ENCODE measurements around the gene MAJIN. TPM values are rescaled to one million over a fixed set of nuclear protein-coding genes. Genes with fewer than 3 reads are reported as not detected.
A peak's percentile ranks its signal among the peaks of the same experiment; 100 is the strongest.
"Not testable (repeated sequence)": the region's sequence is repeated elsewhere in the genome, so short reads cannot be mapped to it uniquely, and the experiment has no call there.

MAJIN gene, protein sequence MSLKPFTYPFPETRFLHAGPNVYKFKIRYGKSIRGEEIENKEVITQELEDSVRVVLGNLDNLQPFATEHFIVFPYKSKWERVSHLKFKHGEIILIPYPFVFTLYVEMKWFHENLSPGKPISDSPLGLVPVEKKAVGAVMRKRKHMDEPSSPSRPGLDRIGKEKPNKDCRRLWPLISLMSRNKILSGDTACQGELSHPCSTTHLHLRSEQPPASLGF
- total RNA-seq = not detected

DNA sequence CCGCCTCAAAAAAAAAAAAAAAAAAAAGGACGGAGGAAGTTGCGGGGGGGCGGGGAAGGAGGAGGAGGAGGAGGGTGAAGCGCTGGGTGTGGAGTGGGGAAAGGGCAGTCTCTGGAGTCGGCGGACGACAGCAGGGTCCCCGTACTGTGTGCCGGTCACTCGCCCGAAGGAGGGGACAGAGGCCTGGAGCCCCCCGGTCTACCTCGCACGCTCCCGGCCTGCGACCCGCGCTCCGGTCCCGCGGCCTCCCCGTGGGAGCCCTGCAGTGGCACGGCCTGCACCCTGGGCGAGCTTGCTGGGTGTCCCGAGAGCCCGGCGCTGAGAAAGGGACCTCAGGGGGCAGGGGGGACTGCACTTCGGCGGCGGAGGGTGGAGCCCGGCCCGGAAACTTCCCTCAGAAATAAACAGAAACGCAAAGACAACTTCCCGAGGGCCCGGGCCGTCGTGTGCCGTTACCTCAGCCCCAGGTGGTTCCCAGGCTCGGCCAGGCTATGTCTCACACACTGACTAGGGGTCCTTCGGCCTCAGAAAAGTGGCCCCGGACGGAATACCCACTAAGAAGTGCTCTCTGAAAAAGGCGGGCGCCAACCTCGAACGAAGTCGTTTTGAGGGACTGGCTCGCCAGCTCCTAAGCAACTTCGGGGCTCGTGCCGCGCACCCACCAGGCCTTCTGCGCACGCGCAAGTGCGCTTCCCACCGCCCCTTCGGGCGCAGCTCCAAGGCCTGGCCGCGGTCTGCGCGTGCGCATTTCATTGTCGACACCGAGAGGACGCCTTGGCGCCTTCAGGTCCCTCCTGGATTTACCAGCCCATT lies at the start of gene MAJIN:
Gene MAJIN (minus strand): TSS at position 688 of the 813 bp plus-strand sequence. CDS start 12,703 bp downstream, outside the sequence.
- peak; percentile 84 to 90 (median 86) for DNase-seq (ENCODE audit: low read depth in 2 of 3, low spot score in 2 of 3)

DNA sequence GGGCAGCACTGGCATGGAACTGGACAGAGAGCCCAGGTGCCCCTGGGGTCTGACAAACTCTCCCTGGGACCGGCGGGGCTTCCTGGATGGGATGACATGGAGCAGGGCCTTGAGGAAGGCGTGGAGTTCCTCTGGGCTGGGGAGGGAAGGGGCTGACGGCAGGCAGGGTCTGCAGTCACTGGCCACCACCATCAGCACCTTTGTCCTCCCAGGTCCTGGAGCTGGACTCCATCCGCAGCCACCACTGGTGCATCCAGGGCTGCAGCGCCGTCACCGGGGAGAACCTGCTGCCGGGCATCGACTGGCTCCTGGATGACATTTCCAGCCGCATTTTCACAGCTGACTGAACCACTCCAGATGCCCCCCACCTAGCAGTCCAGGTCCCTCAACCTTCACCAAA lies 49.6 kb upstream of the MAJIN start:
- DNase-seq (ENCODE audit: low read depth in 2 of 3, low spot score in 2 of 3) = no peak

DNA sequence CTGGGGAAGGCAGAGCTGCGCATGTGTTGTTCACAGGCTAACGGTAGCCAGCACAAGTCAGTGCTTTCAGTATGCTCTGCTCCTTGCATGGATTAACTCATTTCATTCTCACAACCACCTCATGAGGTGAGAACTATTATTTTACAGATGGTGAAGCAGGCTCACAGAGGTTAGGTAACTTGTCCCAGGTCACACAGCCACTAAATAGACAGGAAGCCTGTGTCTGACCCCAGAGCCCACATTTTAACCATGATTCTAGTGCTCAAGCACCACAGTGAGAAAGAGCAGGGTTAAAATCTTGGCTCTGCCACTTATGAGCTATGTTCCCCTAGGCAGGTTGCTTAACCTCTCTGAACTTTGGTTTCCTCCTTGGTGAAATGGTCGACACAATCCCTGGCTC lies 49.1 kb upstream of the MAJIN start:
- DNase-seq (ENCODE audit: low read depth in 2 of 3, low spot score in 2 of 3) = no peak

DNA sequence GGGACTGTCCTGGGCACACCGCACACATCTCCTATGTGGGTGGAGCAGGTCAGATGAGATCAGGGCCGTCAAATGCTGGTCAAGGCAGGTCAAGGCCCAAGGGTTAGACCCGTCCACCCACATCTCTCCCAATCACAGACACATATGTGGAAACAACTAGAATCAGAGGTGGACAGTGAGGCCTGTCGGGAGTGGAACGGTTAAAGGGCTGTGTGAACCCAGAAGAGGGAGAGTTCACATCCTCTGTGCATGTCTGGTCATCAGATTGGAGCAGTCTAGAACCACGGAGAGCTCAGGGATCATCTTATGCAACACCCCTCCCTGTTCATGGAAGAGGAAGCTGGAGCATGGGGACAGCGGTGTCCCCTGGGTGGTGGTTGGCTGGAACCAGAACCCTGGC lies 47.9 kb upstream of the MAJIN start:
- DNase-seq (ENCODE audit: low read depth in 2 of 3, low spot score in 2 of 3) = no peak

DNA sequence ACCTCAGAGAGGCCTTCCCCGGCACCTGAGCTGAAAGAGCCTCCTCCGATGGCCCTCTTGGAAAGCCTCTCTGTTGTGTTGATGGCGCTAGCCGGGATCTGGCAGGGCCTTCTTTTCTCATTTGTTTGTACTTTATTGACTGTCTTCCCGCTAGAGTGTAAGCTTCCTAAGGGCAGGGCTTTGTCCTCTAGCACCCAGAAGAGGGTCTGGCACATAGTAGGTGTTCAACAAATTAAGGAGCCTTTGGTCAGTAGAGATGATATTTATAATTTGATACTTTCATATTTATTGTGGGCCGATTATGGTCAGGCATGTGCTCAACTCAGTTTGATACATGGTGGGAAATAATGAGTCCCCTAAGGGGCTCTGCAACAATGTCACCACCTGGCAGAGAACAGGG lies 46.0 kb upstream of the MAJIN start:
- DNase-seq (ENCODE audit: low read depth in 2 of 3, low spot score in 2 of 3) = no peak

DNA sequence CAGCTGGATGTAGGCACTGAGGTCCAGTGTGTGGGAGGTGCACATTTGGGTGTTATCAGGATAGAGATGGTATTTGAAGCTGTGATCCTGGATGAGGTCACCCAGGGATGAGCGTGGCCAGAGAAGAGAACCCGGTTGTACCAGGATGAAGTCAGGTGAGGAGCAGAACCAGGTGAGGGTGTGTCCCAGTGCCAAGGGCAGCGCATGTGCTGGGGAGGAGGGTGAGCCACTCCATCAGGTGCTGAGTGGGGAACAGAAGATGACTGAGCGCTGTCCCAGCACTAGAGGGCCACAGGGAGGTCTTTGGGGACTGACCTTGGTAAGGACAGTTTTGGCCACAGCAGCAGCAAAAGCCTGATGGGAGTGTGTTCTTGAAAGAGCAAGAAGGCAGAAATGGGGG lies 44.8 kb upstream of the MAJIN start:
- DNase-seq (ENCODE audit: low read depth in 2 of 3, low spot score in 2 of 3) = no peak

DNA sequence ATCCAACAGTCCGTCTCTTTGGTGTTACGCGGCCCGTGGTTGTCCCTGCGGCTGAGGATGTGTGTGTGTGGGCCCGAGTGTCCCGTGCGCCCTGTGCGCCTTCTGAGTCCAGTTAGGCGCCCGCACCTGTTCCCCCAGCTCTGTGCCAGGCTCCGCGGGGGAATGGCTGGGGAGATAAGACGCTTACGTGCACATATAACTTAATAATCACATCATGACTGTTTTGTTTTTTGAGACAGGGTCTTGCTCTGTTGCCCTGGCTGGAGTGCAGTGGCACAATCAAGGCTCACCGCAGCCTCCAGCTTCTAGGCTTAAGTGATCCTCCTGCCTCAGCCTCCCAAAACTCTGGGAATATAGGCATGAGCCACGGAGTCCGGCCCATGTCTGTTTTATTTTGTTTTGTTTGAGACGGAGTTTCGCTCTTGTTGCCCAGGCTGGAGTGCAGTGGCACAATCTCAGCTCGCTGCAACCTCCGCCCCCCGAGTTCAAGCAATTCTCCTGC lies 42.9 kb upstream of the MAJIN start:
- DNase-seq (ENCODE audit: low read depth in 2 of 3, low spot score in 2 of 3) = peak in 1 of 3 donors; percentile 57

DNA sequence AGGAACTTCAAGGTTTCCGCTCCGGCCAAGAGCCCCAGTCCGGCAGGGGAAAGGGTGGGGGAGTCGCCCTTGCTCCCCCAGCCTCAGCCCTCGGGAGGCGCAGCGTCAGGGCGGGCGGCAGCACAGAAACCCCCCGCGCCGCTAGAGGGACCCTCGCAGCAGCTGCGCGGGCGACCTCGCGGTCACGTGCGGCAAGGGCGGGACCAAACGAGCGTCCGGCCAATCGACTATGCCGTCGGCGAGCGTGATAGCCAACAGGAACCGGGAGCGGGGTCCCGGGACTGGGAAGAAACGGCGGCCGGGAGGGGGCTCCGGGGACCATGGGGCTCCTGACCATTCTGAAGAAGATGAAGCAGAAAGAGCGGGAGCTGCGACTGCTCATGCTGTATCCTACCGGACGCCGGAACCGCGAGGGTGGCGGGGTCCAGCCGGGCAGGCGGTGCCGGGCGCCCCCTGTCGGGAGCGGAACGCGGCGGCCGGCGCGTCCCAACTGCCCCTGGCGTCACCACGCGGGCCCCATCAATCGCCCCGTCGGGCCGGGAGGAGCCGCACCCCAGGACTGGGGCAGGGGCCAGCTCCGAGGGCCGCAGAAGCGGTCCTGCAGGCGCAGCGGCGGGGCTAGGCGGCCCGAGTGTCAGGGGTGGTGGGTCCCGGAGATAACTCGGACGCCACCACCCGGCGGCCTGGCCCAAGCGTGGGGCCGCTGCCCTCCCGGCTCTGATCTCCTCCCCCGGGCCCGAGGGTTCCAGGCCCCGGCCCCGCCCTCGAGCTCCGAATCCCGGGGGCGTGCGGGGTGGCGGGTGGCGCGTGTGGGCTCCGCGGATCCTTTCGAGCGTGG lies 42.2 kb upstream of the MAJIN start, which contains the start of gene ARL2:
Gene ARL2 (plus strand): TSS at position 273 of the 838 bp plus-strand sequence. CDS start 48 bp downstream, at position 321.
- peak; percentile 76 to 95 (median 94) for DNase-seq (ENCODE audit: low read depth in 2 of 3, low spot score in 2 of 3)

DNA sequence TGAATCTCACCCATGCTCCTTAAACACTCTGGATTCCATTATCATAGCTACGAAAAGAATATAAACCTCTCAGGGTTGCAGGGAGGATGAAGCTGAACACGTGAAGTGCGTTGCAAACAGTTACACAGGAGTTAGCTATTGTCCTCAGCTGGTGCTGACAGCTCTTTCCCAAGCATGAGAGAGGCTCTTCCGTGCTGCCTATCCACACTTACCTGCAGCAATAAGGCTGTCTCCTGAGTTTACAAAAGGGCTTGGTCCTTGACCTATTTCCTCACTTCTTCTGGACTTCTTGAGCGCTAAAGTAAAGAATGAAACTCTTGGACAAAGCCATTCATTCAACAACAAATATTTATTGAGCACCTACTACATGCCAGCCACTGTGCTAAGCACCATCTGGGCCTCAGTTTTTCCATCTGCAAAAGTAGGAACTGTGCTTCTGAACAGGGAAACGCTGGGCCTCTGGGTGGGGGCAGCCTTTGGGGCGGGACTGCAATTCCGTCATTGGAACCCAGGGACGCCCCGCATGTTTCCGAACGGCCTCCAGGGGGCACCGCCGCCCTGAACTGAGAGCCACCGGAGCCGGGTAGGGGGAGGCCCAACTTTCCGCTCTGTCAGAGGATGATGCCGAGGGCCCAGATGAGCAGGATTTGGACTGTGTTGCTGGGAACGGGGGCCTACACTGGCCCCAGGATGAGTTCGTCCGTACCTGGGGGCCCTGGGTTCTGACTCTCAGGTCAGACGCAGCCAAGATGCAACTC lies 41.4 kb upstream of the MAJIN start:
- peak in 2 of 3 donors; percentile 92 to 96 for DNase-seq (ENCODE audit: low read depth in 2 of 3, low spot score in 2 of 3)

DNA sequence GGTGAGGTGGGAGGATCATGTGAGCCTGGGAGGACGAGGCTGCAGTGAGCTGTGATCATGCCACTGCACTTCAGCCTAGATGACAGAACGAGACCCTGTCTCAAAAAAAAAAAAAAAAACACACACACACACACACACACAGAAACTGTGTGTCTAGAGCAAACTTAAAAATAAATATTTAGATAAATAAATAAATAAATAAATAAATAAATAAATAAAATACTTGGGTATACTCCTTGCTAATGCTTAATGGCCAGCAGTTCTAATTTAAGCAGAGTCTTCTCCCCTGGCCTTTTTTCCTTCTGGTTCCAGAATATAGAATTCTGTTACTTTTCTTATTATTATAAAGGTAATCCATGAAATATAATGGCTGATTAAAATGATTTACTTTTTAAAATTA lies 37.0 kb upstream of the MAJIN start:
- DNase-seq (ENCODE audit: low read depth in 2 of 3, low spot score in 2 of 3) = no peak

DNA sequence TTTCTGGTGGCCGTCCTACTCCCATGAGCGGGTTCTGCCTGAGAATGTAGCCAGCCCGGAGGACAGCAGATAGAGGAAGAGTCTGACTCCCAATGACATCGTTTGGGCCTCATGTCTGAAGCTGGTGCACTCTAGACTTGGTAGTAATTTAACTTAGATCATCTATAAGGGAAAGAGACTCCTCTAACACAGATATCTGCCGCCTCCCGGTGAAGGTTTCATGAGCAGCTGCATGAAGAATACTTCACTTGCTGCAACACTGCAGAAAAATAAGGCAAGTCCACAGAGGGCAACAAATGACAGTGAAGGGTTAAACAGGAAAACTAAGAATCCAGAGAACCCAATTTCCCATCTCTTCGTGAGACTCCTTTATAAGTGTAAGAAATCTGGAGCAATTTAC lies 36.1 kb upstream of the MAJIN start:
- DNase-seq (ENCODE audit: low read depth in 2 of 3, low spot score in 2 of 3) = no peak

DNA sequence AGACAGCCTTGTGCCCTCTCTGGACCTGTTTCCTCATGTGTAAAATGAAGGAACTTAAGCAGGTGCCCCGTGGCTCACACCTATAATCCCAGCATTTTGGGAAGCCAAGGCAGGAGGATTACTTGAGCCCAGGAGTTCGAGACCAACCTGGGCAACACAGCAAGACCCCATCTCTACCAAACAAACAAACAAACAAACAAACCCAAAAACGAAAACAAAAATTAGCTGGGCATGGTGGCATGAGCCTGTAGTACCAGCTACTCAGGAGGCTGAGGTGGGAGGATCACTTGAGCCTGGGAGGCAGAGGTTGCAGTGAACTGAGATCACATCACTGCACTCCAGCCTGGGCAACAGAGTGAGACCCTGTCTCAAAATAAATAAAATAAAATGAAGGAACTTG lies 32.1 kb upstream of the MAJIN start:
- DNase-seq (ENCODE audit: low read depth in 2 of 3, low spot score in 2 of 3) = not testable (repeated sequence)

DNA sequence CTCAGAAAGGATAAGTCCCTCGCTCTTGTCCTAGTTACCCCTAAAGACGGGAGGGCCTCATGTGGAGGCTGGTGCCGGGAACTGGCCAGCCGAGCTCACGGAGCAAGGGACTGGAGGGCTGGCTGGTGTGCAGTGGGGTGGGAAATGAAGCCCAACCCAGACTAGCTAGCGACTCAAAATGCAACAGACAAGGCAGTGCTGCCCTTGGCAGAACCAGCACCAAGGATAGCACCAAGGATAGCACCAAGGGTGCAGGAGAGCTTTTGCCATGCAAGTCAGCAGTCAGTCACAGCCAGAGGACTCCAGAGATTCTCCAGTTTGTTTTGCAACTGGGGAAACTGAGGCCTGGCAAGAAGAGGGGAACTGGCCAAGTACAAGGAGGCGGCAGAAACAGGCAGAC lies 31.4 kb upstream of the MAJIN start:
- no peak for DNase-seq (ENCODE audit: low read depth in 2 of 3, low spot score in 2 of 3)

DNA sequence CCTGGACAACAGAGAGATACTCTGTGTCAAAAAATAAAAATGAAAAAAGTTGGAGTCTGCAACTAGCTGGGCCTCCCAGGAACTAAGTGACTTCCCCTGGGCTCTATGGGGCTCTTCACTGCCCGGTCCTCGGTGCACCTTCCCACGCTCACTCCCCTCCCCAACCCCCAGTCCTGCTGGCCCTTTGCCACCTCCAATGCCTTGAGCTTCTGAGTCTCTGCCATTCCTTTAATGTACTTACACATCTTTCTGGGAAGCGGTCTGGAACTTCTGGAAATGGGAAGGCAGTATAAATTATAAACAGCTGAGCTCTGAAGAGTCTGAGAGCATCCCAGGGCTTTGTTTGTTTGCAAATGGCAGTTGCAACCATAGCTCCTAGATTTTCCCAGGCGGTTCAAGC lies 30.8 kb upstream of the MAJIN start:
- DNase-seq (ENCODE audit: low read depth in 2 of 3, low spot score in 2 of 3) = no peak

DNA sequence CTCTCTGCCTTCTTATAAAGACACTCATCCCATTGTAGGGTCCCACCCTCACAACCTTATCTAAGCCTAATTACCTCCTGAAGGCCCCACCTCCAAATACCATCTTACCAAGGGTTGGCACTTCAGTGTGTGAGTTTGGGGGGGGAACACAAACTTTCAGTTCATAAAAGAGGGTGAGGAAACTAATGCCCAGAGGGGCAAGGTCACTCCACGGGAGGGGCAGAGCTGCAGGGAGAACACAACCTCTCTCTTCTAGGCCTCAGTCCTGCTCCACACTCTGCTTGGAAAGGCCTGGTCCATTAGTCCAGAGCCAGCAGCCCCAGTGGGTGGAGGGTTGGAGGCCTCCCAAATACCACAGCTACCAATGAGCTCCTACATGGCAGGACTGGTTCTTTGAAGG lies 27.6 kb upstream of the MAJIN start:
- no peak for DNase-seq (ENCODE audit: low read depth in 2 of 3, low spot score in 2 of 3)

DNA sequence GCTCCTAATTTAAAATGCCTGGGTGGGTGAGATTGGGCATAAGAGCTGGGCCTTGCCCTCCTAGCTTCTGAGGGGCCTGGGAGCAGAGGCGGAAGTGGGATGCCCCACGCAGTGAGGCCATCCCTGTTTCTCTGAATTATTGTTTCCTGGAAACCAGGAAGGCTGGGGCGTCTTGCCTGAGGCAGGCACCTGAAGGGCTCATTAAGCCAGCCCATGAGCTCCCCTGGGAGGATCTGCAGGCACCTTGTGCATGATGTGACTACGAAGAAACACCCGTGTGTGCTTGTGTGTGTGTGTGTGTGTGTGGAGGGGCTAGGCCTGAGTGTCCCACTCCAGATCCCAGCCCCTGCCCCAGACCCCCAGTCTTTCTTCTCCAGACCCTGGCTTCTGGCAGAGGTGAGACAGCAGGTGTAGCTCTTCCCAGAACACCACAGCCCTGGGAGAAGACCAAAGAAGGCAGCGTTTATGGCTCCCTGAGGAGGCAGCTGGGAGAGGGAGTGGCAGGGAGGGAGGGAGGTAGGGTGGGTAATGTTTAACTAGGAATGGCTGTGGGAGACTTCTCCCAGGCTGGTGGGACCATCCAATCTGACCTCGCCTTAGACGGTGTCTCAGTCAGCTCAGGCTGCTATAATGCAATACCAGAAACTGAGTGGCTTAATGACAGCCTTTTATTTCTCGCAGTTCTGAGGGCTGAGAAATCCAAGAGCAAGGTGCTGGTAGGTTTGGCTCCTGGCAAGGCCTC lies 27.0 kb upstream of the MAJIN start:
- DNase-seq (ENCODE audit: low read depth in 2 of 3, low spot score in 2 of 3) = no peak

DNA sequence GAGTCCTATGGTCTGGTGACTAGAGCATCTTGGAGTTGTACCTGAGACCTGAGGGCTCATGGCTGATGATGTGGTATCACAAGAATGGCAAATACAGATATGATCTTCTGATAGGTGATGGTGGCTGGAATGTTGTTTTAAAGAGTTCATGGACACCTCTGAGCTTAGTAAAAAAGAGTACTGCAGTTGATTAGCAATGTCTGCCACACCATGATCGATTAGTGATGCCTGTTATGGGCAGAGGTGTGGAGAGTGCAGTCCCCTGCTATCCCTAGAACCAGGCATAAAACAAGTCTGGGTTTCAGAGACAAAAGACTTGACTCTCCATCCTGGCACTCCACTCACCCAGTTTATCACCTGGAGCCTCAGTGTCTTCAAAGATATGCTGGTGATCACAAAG lies 26.2 kb upstream of the MAJIN start:
- DNase-seq (ENCODE audit: low read depth in 2 of 3, low spot score in 2 of 3) = peak in 1 of 3 donors; percentile 12

DNA sequence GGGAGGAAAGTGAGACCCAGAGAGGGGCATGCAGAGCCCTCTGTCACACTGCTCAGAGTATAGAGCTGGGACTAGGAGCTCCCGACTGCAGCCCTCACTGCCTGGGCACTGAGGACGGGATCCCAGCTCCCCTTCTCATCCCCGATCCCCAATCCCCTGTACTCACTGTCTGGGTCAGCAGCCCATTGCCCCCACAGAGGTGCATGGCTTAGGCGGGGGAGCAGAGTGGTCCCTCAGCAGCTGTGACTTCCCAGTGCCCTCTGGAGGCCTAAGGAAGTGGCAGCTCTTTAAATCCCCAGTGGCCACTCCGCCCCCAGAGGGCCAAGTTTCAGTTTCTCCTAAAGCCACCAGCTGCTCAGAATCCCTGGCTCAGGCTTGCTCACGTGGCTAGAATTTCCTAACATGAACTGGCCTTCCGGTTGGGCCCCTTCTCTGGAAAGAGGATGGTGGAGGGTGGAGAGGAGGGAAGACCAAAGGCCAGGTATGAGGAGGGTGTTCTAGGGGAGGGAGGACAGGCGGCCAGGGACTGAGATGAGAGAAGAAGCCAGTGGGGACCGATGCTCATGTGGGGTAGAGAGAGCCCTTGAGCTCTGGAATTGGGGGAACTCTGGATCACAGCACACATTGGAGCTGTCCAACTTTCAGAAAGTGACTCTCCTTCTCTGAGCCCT lies 24.9 kb upstream of the MAJIN start, which contains the start of gene BATF2:
Gene BATF2 (minus strand): TSS at position 262 of the 671 bp plus-strand sequence. CDS start 57 bp downstream, at position 205.
- peak in 2 of 3 donors; percentile 65 to 76 for DNase-seq (ENCODE audit: low read depth in 2 of 3, low spot score in 2 of 3)

DNA sequence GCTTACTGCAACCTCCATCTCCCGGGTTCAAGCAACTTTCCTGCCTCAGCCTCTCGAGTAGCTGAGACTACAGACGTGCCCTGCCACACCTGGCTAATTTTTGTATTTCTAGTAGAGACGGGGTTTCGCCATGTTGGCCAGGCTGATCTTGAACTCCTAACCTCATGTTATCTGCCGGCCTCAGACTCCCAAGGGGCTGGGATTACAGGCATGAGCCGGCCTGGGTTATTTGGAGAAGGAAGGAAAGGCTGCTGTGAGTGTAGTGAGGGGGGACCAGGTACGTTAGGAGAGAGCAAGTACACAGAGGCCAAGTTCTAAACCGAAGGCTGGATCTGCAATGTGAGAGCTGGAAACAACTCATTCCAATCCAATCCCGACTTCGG lies 24.4 kb upstream of the MAJIN start:
- DNase-seq (ENCODE audit: low read depth in 2 of 3, low spot score in 2 of 3) = no peak

Data from hematopoietic multipotent progenitor cell (in vitro differentiated cells).